Activated CD4-positive, CD25-positive, alpha-beta regulatory T cell treated with anti-CD3 and anti-CD28 coated beads, Interleukin-2, amount 50 U/mL, for 72 hours (primary cell): ENCODE results near the gene ANAPC16.
"Not testable (repeated sequence)": the region's sequence is repeated elsewhere in the genome, so short reads cannot be mapped to it uniquely, and the experiment has no call there.

Experiments used
- DNase-seq: peaks from one replicate; pipeline ENCODE4 v3.0.0; 2021

ANAPC16 gene

DNA sequence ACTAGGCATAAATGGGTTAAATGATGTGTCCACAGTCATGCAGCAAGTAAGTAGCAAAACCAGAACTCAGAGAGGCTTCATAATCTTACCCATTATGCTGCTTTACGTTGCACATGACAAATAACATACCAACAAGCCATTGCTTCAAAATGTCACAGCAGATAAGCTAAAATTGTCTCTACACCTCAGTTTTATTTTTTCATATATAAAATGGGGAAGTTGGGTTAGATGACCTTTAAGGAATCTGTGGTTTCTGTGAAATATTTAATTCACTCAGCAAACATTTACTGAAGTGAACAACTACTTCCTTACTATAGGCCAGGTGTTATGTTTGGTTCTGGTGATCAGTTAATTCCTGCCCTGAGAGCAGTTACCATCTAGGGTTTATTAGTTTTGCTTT, 2.5 kb downstream of the ANAPC16 start:
- no peak for DNase-seq

DNA sequence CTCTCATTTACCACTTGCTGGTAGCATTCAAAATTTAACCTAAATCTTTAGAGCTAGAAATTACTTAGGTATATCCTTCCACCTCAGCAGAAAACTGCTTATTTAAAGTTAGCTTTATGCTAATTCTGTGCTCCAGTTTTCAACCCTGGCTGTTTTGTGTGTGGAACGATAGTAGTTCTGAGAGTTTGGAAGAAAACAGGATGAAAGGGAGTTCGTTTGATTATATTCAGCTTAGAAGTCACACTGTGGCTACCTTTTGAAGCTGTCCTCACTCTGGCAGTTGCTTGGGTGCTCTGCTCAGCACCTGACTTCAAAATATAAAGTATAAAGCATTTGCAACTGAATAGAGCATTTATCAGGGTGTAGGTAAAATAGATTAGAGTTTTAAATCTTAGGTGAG, 2.9 kb downstream of the ANAPC16 start:
- no peak for DNase-seq

DNA sequence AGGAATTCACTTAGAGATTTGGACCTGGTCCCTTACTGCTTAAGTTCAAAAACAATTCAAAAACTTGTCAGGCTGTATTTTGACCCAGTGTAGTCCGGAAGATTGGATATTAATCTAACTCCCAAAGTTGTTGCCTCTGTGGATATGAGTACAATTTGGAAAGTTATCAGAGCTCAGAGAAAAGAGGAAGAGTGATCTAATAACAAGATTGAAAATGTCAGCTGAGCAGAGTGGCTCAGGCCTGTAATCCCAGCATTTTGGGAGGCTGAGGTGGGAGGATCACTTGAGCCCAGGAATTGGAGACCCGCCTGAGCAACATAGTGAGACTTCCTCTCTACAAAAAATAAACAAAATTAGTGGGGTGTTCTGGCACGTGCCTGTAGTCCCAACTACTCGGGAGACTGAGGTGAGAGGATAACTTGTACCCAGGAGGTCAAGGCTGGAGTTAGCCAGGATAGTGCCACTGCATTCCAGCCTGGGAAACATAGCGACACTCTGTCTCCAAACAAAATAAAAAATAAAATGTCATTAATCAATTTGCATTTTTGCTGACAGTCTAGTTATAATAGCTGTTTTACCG, 3.5 kb downstream of the ANAPC16 start:
- no peak for DNase-seq

DNA sequence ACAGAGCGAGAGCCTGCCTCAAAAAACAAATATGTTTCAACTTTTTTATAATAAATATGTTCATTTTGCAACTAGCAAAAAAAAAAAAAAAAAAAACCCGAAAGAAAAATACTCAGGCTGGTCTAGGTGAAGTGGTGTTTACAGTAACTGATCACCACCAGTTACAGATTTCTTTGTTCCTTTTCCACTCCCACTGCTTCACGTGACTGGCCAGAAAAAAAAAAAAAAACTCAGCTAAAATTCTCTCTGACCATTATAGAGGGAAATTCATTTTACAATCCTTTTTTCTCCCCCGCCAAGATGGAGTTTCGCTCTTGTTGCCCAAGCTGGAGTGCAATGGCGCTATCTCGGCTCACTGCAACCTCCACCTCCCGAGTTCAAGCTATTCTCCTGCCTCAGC, 4.8 kb downstream of the ANAPC16 start:
- no peak for DNase-seq

DNA sequence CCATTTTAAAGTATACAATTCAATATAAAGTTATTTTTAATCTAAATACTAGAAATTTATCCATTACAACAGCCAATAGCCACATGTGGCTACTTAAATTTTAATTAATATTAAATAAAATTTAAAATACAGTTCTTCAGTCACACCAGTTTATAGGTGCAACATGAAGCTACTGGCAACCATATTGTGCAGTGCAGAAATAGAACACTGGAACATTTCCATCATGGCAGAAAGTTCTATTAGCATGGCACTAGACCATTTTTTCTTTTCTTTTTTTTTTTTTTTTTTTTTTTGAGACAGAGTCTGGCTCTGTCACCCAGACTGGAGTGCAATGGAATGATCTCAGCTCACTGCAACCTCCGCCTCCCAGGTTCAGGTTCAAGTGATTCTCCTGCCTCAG, 5.5 kb downstream of the ANAPC16 start:
- no peak for DNase-seq

DNA sequence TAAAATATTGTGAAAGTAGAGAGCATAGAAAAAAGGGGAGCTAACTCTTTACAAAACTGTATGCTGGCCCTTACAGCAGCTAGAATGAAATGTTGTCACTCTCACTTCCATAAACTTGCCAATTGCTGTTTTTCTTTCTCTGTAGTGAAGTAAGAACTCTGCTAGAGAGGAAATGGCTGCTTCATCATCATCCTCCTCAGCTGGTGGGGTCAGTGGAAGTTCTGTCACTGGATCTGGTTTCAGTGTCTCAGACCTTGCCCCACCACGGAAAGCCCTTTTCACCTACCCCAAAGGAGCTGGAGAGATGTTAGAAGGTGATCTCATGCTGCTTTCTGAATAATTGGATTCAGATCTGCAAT, 7.9 kb downstream of the ANAPC16 start:
- no peak for DNase-seq

DNA sequence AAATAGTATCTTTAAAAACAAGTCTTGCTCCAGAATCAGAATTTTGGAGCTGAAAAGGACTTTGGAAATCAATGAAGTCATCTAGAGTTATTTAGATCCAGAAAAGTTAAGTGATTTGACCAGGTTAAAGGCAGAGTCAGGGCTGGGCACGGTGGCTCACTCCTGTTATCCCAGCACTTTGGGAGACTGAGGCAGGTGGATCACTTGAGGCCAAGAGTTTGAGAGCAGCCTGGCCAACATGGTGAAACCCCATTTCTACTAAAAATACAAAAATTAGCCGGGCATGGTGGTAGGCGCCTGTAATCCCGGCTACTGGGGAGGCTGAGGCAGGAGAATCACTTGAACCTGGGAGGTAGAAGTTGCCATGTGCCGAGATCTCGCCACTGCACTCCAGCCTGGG, 8.4 kb downstream of the ANAPC16 start:
- DNase-seq: not testable (repeated sequence)

DNA sequence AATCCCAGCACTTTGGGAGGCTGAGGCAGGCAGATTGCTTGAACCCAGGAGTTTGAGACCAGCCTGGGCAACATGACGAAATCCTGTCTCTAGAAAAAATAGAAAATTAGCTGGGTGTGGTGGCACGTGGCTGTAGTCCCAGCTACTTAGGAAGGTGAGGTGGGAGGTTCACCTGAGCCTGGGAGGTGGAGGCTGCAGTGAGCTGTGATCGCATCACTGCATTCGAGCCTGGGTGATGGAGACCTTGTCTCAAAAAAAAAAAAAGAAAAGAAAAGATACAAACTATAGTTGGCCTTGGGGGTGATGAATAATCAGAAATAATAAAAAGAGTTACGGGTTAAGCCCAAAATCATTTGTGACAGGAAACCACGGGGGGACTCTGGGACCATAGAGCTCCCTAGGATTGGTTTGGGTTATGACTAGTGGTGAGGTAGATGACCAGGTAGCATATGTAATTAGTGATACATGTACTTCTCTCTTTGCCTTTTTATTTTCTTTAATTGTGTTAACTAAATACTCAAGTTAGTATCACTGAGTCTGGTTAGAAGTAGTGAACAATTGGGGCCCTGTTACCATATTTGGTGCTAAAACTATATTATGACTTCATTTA, 10.7 kb downstream of the ANAPC16 start:
- DNase-seq: no peak

DNA sequence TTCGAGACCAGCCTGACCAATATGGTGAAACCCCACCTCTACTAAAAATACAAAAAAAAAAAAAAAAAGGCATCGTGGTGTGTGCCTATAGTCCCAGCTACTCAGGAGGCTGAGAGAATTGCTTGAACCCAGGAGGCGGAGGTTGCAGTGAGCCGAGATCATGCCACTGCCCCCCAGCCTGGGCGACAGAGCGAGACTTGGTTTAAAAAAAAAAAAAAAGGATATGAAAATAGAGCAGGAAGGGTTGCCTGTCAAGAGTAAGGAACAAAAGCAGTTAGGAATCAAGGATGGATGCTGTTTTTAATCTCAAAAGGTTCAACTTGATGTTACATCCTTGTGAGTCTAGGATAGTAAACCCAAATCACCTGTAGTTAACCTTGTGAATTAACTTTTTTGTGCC, 12.0 kb downstream of the ANAPC16 start:
- DNase-seq: no peak

DNA sequence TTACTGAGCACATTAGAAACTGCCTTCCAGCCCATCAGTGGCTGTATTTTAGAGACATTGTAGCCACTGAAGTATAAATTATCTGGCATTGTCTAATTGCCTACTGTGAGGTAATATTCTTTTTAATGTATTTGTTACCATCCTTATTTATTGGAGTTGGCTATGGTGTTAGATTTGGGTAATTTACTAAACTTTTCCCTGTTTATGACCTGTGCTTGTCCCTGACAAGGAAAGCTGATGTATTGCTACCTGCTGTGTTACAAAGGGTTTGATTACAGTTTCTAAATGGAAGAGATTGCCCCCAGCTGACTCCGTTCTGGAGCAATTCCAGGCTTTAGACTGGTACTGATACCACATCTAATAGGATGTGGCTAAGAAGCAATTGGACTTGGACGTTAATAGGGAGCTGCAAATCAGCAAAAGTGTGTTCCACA, 12.5 kb downstream of the ANAPC16 start:
- no peak for DNase-seq

DNA sequence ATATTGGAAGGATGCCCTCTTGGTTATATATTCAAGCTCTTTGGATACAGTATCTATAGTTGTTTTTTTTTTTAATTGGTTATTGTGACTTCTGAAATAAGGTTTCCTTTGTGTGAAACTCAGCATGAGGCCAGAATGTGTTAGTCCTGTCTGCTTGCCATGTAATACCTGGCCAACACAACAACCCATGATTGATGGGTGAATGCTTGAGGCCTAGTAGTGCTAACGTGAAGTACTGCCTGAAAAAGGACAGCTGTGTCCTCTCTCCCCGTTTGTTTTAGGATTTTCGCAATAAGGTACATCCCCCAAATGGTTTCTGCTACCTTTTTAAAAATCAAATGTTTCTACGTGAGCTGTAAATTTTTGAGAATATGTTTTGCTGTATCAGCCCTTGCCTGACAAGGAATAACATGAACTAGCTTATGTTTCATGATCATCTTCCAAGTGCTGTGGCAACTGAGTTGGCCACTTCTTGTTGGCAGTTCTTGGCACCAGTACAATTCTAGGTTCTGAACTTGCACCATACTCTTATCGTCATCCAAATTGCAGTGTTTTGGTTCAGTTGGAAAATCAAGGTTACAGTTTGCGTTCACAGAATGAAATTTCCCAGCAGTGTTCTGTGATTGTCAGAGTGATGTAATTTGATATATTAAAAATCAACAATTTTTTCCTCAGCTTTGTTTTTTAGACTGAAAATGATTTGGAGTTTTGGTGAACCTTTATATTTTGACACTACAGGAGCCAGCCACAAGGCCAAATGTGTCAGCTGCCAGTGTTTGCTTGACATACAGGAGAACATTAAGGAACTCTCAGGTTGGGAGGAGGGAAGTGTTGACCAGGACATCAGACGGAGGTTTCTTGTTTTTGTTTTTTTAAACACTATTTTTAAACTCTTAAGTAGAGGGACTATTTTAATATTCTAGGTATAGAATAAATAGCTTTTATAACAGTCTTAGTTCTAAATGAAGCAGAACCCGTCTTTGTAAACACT, 13.7 kb downstream of the ANAPC16 start:
- DNase-seq: no peak

DNA sequence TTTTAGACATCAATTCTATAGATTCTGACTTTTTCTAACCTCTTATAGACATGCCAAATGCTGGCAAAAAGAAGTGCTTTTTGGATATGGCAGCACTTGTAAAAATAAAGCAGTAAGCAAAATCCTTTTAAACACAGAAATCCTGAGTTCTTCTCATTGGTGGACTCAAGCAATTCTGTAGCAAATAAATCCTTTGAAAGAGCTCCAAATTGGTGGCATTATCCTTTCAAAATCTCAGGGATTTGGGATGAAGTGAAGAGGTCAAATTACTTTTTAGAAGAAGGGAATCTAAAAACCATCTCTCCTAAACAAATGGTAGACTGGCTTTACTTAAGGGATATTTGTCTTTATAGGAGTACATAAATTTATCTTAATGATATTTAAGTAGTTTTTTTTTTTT, 17.8 kb downstream of the ANAPC16 start:
- no peak for DNase-seq

DNA sequence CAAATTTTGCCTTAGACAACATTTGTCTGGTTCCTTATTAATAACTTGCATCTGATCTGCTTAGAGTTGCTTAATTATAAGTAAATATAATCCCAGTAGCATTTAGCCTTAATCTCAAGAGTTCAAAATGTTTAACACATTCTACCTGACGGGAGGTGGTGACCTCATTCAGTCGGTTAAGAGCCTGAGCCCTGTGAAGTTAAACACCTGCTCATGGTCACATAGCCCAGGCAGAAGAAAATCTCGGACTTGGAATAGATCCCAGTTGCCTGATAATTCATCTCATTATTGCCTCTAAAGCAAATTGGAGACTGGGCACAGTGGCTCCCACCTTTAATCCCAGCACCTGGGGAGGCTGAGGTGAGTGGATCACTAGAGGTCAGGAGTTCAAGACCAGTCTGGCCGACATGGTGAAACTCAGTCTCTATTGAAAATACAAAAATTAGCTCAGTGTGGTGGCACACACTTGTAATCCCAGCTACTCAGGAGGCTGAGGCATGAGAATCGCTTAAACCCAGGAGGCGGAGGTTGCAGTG, 18.8 kb downstream of the ANAPC16 start:
- no peak for DNase-seq

DNA sequence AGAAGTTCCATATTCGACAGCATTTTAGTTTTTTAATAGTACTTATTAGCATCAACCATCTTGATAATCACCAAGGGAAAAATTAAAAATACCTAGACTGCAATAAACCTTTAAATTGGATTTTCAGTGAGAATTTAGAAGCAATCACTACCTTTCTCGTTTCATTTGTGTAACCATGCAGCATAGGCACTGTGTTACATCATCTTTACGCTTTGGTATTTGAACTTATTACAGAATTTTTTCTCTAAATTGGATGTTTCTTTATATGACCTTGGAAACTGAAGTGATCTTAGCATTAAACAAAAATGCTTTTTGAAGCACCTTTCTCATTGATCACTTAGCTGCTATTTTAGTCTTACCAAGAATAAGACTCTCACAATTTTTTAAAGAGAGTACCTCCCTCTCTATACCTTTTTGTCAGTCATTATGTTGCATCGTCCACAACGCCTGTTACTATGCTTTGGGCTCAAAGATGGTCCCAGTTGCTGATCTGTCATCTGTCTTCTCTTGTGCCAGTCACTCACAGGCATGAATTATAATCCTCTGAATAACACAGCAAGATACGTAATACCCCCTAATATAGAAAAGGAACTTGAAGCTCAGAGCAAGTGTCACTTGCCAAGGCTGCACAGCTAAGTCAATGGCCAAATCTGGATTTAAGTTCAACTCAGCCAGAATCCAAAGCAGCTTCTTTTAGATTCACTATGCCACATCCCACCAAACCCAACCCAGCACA, 19.9 kb downstream of the ANAPC16 start:
- DNase-seq: no peak

DNA sequence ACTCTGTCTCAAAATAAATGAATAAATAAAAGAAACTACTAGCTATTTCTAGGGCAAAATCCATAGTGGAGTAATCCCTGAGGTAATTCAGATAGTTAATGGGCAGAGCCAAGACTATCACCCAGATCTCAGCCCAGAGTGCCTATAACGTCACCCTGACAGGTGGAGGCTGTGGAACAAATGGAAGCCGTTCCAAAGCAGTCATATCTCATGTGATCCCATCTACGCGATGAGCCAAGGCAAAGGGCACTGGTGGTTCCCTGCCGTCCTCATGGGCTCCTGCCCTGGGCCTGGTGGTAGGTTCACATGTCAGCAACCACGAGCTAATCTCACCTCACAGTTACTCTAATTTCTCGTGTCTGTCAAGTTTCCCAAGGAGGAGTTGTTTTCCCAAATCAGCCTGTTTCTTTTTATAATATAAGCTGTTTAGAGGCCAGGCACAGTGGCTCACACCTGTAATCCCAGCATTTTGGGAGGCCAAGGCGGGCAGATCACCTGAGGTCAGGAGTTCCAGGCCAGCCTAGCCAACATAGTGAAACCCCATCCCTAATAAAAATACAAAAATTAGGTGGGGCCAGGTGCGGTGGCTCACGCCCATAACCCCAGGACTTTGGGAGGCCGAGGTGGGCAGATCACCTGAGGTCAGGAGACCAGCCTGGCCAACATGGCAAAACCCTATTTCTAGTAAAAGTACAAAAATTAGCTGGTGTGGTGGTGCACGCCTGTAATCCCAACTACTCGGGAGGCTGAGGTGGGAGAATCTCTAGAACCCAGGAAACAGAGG, 22.8 kb downstream of the ANAPC16 start:
- no peak for DNase-seq

DNA sequence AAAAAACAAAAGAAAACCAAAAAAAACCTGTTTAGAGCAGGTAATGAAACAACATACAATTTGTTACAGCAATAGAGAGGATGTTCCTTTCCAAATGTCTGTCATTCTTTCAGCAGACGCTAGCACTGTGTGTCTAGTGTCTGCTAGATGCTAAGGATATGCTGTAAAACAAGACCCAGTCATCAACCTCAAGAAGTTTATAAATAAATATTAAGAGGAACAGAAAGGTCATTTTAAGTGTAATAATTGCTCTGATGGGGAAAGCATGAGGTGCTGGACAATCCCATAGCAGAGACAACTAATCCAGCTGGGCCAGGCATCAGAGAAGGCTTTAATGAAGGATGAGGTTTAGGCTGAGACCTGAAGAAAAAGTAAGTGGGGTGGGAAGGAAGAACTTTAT, 23.6 kb downstream of the ANAPC16 start:
- DNase-seq: no peak

DNA sequence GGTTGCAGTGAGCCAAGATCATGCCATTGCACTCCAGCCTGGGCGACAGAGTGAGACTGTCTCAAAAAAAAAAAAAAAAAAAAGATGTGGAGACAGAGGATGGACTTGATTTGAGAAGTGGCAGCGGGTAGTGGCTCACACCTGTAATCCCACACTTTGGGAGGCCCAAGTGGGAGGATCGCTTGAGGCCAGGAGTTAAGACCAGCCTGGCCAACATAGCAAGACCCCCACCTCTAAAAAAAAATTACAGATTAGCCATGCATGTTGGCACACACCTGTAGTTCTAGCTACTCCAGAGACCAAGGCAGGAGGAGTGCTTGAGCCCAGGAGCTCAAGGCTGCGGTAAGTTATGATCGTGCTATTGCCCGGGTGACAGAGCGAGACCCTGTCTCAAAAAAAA, 24.6 kb downstream of the ANAPC16 start:
- no peak for DNase-seq

DNA sequence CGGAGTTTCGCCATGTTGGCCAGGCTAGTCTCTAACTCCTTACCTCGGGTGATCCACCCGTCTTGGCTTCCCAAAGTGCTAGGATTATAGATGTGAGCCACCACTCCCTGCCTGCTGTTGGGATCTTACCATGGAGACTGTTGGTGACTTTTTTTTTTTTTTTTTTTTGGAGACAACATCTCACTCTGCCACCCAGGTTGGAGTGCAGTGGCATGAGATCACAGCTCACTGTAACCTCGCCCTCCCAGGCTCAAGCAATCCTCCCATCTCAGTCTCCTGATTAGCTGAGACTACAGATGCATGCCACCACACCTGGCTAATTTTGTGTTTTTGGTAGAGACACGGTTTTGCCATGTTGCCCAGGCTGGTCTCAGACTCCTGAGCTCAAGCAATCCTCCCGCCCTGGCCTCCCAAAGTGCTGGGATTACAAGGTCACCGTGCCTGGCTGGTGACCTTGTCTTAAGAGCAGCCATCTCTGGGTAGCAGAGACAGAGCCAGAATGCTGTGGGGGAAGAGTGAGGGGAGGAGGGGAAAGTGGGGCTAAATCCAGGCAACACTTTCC, 26.0 kb downstream of the ANAPC16 start:
- DNase-seq: no peak

DNA sequence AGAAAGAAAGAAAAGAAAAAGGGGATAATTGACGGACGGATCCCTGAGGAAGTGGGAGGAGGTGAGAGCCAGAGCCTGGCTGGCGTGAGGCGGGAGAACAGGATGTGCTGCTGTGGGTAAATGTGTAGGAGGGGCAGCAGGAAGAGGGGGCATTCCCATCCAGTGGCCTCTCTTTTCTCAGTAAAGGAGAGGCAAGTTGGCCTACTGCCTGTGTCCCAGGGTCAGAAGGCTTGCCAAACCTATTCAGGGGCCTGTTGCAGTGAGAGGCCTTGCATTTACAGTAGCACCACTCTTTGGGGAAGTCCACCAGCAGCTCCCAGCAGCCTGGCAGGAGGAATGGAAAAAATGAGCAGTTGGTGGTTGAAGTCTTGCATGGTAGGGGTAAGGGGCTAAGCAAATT, 26.9 kb downstream of the ANAPC16 start:
- no peak for DNase-seq

DNA sequence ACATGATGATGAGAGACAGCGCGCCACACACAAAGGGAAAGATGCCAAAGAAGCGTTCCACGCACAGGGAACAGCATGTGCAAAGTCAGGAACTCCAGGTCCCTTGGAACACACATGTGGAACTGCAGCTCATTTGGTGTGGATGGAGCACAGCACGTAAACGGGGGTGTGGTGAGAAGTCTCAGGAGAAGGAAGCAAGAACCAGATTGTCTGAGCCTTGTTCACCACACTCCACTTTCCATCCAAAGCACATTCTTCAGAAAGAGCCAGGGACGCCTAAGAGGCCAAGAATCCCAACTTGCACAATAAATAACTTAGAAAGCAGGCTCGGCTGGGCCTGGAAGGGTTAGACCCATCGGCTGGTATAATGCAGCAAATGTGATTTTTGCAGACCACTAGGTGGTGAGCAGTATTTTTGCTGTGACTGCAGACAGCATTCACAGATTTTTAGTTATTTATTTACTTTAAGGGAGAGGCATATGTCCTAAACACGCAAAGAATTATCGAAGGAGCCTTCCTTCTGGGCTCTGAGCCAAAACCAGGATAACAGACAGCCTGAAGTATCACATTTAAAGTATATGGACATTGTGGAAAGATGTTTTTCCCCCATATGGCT, 28.1 kb downstream of the ANAPC16 start:
- DNase-seq: no peak

DNA sequence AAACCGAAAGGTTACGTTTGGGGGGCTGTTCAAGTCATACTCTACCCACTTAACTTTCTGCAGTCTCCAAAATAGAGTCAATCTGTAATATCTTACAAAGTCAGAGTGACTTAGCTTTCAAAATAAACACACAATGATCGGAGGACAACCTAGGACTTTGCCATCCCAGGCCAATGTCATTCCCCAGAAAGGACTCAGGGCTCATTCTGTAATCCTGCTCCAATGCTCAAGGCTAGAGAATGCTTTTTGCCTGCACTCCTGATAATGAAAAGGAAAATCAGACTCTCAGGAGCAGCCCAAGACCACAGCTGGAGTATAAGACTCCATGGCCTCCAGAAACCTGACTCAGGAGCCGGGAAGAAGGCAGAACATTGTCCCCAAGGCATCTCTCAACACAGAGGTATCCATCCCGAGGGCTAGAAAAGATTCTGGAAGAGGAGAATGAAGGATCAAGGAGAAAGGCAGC, 28.8 kb downstream of the ANAPC16 start:
- DNase-seq: no peak
